Stomach (tissue), 9 donors: ENCODE measurements around the gene SEC24D. TPM values are rescaled to one million over a fixed set of nuclear protein-coding genes. Genes with fewer than 3 reads are reported as not detected.
"Not testable (repeated sequence)": the region's sequence is repeated elsewhere in the genome, so short reads cannot be mapped to it uniquely, and the experiment has no call there.

ENCODE experiments used
- DNase-seq, 2 donors: peaks; one replicate each; pipeline versions ENCODE4 v3.0.0 to v3.0.0-alpha.2; 2013 to 2019
- H3K27ac ChIP-seq, 5 donors: fragments of 200-600 bp in 4 of 5; sonication (generic) in 4 of 5; one replicate each; pipeline ENCODE4 v1.5.1; 2013 to 2019; ENCODE audit warnings: mild to moderate bottlenecking in 1 of 5, moderate library complexity in 1 of 5
- H3K27me3 ChIP-seq, 3 donors: fragments of 200-600 bp; sonication (generic); one replicate each; pipeline ENCODE4 v1.5.1; 2017 to 2019; ENCODE audit warnings: mixed run types in 1 of 3
- H3K36me3 ChIP-seq, 4 donors: fragments of 200-600 bp; sonication (generic); 1 replicate in 3 of 4; 2 replicates in 1 of 4; pipeline ENCODE4 v1.5.1; 2016 to 2019
- H3K4me1 ChIP-seq, 4 donors: fragments of 200-600 bp; sonication (generic); one replicate each; pipeline ENCODE4 v1.5.1; 2016 to 2019
- H3K4me3 ChIP-seq, 4 donors: fragments of 200-600 bp; sonication (generic) in 3 of 4; one replicate each; pipeline ENCODE4 v1.5.1; 2016 to 2019; ENCODE audit warnings: mild to moderate bottlenecking in 1 of 4
- H3K9me3 ChIP-seq, 4 donors: fragments of 200-600 bp; sonication (generic); one replicate each; pipeline ENCODE4 v1.5.1; 2016 to 2019
- CTCF ChIP-seq, 7 experiments: fragments of 450-650 bp in 4 of 7; fragments of 200-600 bp in 3 of 7; sonication (generic) in 3 of 7; IDR thresholded peaks; one replicate each; pipeline ENCODE4 v1.5.1; 2016 to 2019; ENCODE audit warnings: antibody characterized with exemption in 7 of 7, control low read depth in 2 of 7, mild to moderate bottlenecking in 1 of 7
- EP300 ChIP-seq: sonication (generic); formaldehyde crosslinking; IDR thresholded peaks from one replicate; pipeline ENCODE4 v1.6.1; 2017; ENCODE audit warnings: antibody characterized with exemption
- POLR2A ChIP-seq, 4 donors: fragments of 450-650 bp; IDR thresholded peaks; one replicate each; pipeline ENCODE4 v1.6.1; 2016; ENCODE audit warnings: antibody characterized with exemption in 4 of 4, control low read depth in 2 of 4, mild to moderate bottlenecking in 1 of 4, moderate library complexity in 1 of 4
- POLR2AphosphoS5 ChIP-seq, 3 donors: sonication (generic); formaldehyde crosslinking; IDR thresholded peaks; one replicate each; pipeline ENCODE4 v1.6.1; 2016; ENCODE audit warnings: antibody characterized with exemption in 3 of 3
- WGBS, 5 donors: extraction: QIAGEN DNeasy Blood & Tissue Kit in 3 of 5; methylation state at CpG; one replicate each; pipeline versions ENCODE4 v1.1.5 to v1.1.7; 2013 to 2018; 5-methylcytosine and 5-hydroxymethylcytosine counted together
- intact Hi-C: fragments of 100-400 bp; cut with DNase I; formaldehyde crosslinking; loops from one replicate; pipeline ENCODE4 v1.15.1; 2023; ENCODE audit warnings: low total_unique reads
- polyA plus RNA-seq, 3 donors: library from polyadenylated mRNA; stranded (reverse); fragments of 200-250 nt; gene quantifications; one replicate each; pipeline ENCODE4 v1.2.3, GENCODE V29; 2013
- total RNA-seq, 5 donors: library from RNA; depleted of rRNA; stranded (reverse); fragments of >200 nt; gene quantifications; one replicate each; pipeline versions ENCODE4 v1.1.0 to v1.2.3, GENCODE V29; 2014 to 2016
- donor health status: healthy with polysubstance abuse.
- donor health status: Bipolar disorder and iron deficiency.
- donor health status: healthy.

SEC24D gene
- total and polyA plus RNA-seq, 8 donors, result 6.7 to 132 (median 29.0) TPM

GRCh38 chr4:118783887-118784286 lies 52.0 kb downstream of the SEC24D start:
- WGBS, 5 donors, result 91 to 96% (median 92%) methylated on average over 5 of the region's 5 CpGs
- DNase-seq, result no peak
- no peaks in the 10 kb centered on the region for H3K27me3 ChIP-seq
- intact Hi-C loops, result no loop called here
- TF ChIP-seq CTCF (IDR thresholded peaks at IDR 0.05) (no peak), POLR2AphosphoS5 (IDR thresholded peaks at IDR 0.05) (no peak), POLR2A (IDR thresholded peaks at IDR 0.05) (no peak), EP300 (no peak)
- peaks cover 0 to 14% (median 1%) of the 10 kb centered on the region in 4 donors for H3K4me1 ChIP-seq
- peaks cover 0 to 34% (median 27%) of the 10 kb centered on the region in 4 donors for H3K36me3 ChIP-seq
- H3K27ac ChIP-seq, result no peak overlapping the region
- H3K9me3 ChIP-seq, result no peaks in the 10 kb centered on the region
- no peak overlapping the region for H3K4me3 ChIP-seq

GRCh38 chr4:118782886-118783285 lies 53.0 kb downstream of the SEC24D start:
- H3K27ac ChIP-seq, H3K4me3 ChIP-seq, intact Hi-C loops, H3K27me3 ChIP-seq, DNase-seq, H3K9me3 ChIP-seq: not testable (repeated sequence)
- 97 to 98% (median 98%) methylated on average over 13 of the region's 13 CpGs for WGBS, 5 donors
- Histone ChIP-seq H3K36me3 (peaks cover 0 to 30% (median 22%) of the 10 kb centered on the region in 4 donors), H3K4me1 (peaks cover 0 to 11% (median 0%) of the 10 kb centered on the region in 4 donors)

- 93 to 100% (median 98%) methylated on average over 2 of the region's 2 CpGs for WGBS, 5 donors
- not testable (repeated sequence) for DNase-seq, H3K27ac ChIP-seq, H3K27me3 ChIP-seq, H3K4me3 ChIP-seq, H3K9me3 ChIP-seq
- intact Hi-C loops, result loop anchor here (10.0 kb wide), 1 partner anchor 87 kb away; no protein-coding TSS in a partner anchor
- Histone ChIP-seq H3K36me3 (peaks cover 0 to 14% (median 11%) of the 10 kb centered on the region in 4 donors), H3K4me1 (peaks cover 0 to 40% (median 15%) of the 10 kb centered on the region in 4 donors)
Measured at GRCh38 chr4:118777649-118778048, 58.3 kb downstream of the SEC24D start.

GRCh38 chr4:118776955-118777640 lies 58.8 kb downstream of the SEC24D start:
- H3K9me3 ChIP-seq, DNase-seq, H3K27me3 ChIP-seq, H3K4me3 ChIP-seq, H3K36me3 ChIP-seq: not testable (repeated sequence)
- WGBS, 5 donors, result 69 to 88% (median 84%) methylated on average over 2 of the region's 2 CpGs
- Histone ChIP-seq H3K4me1 (peaks cover 0 to 46% (median 20%) of the 10 kb centered on the region in 4 donors), H3K27ac (peak overlapping the region in 1 of 5 donors; percentile 56)
- intact Hi-C loops, result loop anchor here (10.0 kb wide), 1 partner anchor 88 kb away; no protein-coding TSS in a partner anchor

GRCh38 chr4:118776157-118776954 lies 59.6 kb downstream of the SEC24D start:
- intact Hi-C loops, result loop anchor here (10.0 kb wide), 1 partner anchor 88 kb away; no protein-coding TSS in a partner anchor
- Histone ChIP-seq H3K27ac (peak overlapping the region in 3 of 5 donors; percentile 36 to 56 (median 43)), H3K4me1 (peaks cover 0 to 53% (median 25%) of the 10 kb centered on the region in 4 donors), H3K36me3 (peaks cover 0 to under 1% (median under 1%) of the 10 kb centered on the region in 4 donors), H3K9me3 (no peaks in the 10 kb centered on the region), H3K4me3 (no peak overlapping the region), H3K27me3 (no peaks in the 10 kb centered on the region)
- TF ChIP-seq POLR2A (IDR thresholded peaks at IDR 0.05) (no peak), POLR2AphosphoS5 (IDR thresholded peaks at IDR 0.05) (no peak), CTCF (IDR thresholded peaks at IDR 0.05) (no peak), EP300 (no peak)
- WGBS, 5 donors, result 22 to 45% (median 38%) methylated on average over 1 of the region's 1 CpG
- DNase-seq, result no peak
